OCI-M1 (cell line): ENCODE results near the gene MFAP5.
"Not testable (repeated sequence)": the region's sequence is repeated elsewhere in the genome, so short reads cannot be mapped to it uniquely, and the experiment has no call there.

Source experiments
- DNase-seq: peaks from one replicate; lab custom pipeline; 2025; lab: John Stamatoyannopoulos, UW

The MFAP5 gene

GRCh38 chr12:8675591-8676036 is 13.0 kb upstream of the MFAP5 start:
- DNase-seq = no peak

- no peak for DNase-seq
Measured at GRCh38 chr12:8672381-8672780, 9.8 kb upstream of the MFAP5 start.

GRCh38 chr12:8668441-8668840 is 5.8 kb upstream of the MFAP5 start:
- no peak for DNase-seq

GRCh38 chr12:8667270-8667669 is 4.6 kb upstream of the MFAP5 start:
- DNase-seq = no peak

GRCh38 chr12:8665759-8666158 is 3.1 kb upstream of the MFAP5 start:
- DNase-seq = no peak

GRCh38 chr12:8664228-8664913 is 1.7 kb upstream of the MFAP5 start:
- no peak for DNase-seq

GRCh38 chr12:8661751-8662150 is 875 bp downstream of the MFAP5 start:
- no peak for DNase-seq

GRCh38 chr12:8661016-8661415 is 1.6 kb downstream of the MFAP5 start:
- DNase-seq = no peak

- no peak for DNase-seq
Measured at GRCh38 chr12:8658346-8658745, 4.3 kb downstream of the MFAP5 start.

GRCh38 chr12:8655421-8655820 is 7.2 kb downstream of the MFAP5 start:
- no peak for DNase-seq

- no peak for DNase-seq
Measured at GRCh38 chr12:8648576-8649205, 13.9 kb downstream of the MFAP5 start.

GRCh38 chr12:8647968-8648367 is 14.7 kb downstream of the MFAP5 start:
- no peak for DNase-seq

- DNase-seq = peak; percentile 6
Measured at GRCh38 chr12:8644345-8645248, 18.0 kb downstream of the MFAP5 start.

- DNase-seq = no peak
Measured at GRCh38 chr12:8642775-8643174, 19.9 kb downstream of the MFAP5 start.

- DNase-seq = no peak
Measured at GRCh38 chr12:8639936-8640335, 22.7 kb downstream of the MFAP5 start.

GRCh38 chr12:8638951-8639350 is 23.7 kb downstream of the MFAP5 start:
- no peak for DNase-seq

- DNase-seq = no peak
Measured at GRCh38 chr12:8637666-8638065, 25.0 kb downstream of the MFAP5 start.

- no peak for DNase-seq
Measured at GRCh38 chr12:8637244-8637643, 25.4 kb downstream of the MFAP5 start.

GRCh38 chr12:8636581-8636980 is 26.0 kb downstream of the MFAP5 start:
- no peak for DNase-seq

- not testable (repeated sequence) for DNase-seq
Measured at GRCh38 chr12:8636007-8636346, 26.6 kb downstream of the MFAP5 start.

GRCh38 chr12:8635342-8636006 is 27.2 kb downstream of the MFAP5 start:
- DNase-seq = not testable (repeated sequence)

- no peak for DNase-seq
Measured at GRCh38 chr12:8630131-8630530, 32.5 kb downstream of the MFAP5 start.
